ENCODE data around the gene ADAP2. TPM values are rescaled to one million over a fixed set of nuclear protein-coding genes. Genes with fewer than 3 reads are reported as not detected.
"Not testable (repeated sequence)": the region's sequence is repeated elsewhere in the genome, so short reads cannot be mapped to it uniquely, and the experiment has no call there.

The ADAP2 gene
- total and polyA plus RNA-seq, 2 donors, result 8.1 to 13.8 TPM

- H3K27ac ChIP-seq (ENCODE audit: low read depth in 1 of 2, low read length in 1 of 2), result no peak overlapping the region
- H3K9me3 ChIP-seq (ENCODE audit: control insufficient read depth in 2 of 2, insufficient read depth in 1 of 2, low read length in 1 of 2), result no peaks in the 10 kb centered on the region
- peaks cover 10 to 27% of the 10 kb centered on the region in 2 donors for H3K27me3 ChIP-seq (ENCODE audit: control insufficient read depth in 2 of 2, insufficient read depth in 1 of 2, low read length in 1 of 2)
- no peak overlapping the region for H3K4me3 ChIP-seq (ENCODE audit: low read length in 2 of 2)
- H3K4me1 ChIP-seq (ENCODE audit: control insufficient read depth in 2 of 2, insufficient read depth in 2 of 2, low read length in 2 of 2), result no peaks in the 10 kb centered on the region
- WGBS, result 94% methylated on average over 5 of the region's 5 CpGs
- no peaks in the 10 kb centered on the region for H3K36me3 ChIP-seq (ENCODE audit: control insufficient read depth in 2 of 2, insufficient read depth in 2 of 2, low read length in 1 of 2)
- DNase-seq (ENCODE audit: low read depth in 6 of 9, low spot score in 9 of 9), result no peak
Measured at GRCh38 chr17:30927756-30928155, 6.0 kb downstream of the ADAP2 start.

DNA sequence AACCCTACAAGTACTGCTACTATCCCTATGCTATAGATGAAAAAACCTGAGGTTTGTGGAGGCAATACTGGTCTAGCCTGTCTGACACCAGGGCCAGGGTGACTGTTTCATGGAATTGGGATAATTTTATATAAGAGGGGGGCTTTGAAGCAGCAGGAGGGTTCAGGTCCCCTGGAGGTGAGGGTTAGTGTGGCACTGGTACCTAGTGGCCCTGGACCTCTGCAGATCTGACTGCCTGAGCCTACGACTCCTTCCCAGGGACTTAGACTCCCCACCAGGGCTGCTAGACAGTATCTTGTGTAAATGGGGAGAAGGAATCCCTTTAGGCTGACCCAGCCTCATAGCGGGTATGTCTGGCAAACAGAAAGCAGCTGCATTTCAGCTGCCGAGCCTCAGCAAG lies 6.8 kb downstream of the ADAP2 start:
- no peak for DNase-seq (ENCODE audit: low read depth in 6 of 9, low spot score in 9 of 9)
- WGBS, result 98% methylated on average over 3 of the region's 3 CpGs
- H3K27me3 ChIP-seq (ENCODE audit: control insufficient read depth in 2 of 2, insufficient read depth in 1 of 2, low read length in 1 of 2), result peaks cover 3 to 19% of the 10 kb centered on the region in 2 donors
- no peaks in the 10 kb centered on the region for H3K36me3 ChIP-seq (ENCODE audit: control insufficient read depth in 2 of 2, insufficient read depth in 2 of 2, low read length in 1 of 2)
- H3K4me3 ChIP-seq (ENCODE audit: low read length in 2 of 2), result no peak overlapping the region
- H3K27ac ChIP-seq (ENCODE audit: low read depth in 1 of 2, low read length in 1 of 2), result no peak overlapping the region
- no peaks in the 10 kb centered on the region for H3K4me1 ChIP-seq (ENCODE audit: control insufficient read depth in 2 of 2, insufficient read depth in 2 of 2, low read length in 2 of 2)
- no peaks in the 10 kb centered on the region for H3K9me3 ChIP-seq (ENCODE audit: control insufficient read depth in 2 of 2, insufficient read depth in 1 of 2, low read length in 1 of 2)

DNA sequence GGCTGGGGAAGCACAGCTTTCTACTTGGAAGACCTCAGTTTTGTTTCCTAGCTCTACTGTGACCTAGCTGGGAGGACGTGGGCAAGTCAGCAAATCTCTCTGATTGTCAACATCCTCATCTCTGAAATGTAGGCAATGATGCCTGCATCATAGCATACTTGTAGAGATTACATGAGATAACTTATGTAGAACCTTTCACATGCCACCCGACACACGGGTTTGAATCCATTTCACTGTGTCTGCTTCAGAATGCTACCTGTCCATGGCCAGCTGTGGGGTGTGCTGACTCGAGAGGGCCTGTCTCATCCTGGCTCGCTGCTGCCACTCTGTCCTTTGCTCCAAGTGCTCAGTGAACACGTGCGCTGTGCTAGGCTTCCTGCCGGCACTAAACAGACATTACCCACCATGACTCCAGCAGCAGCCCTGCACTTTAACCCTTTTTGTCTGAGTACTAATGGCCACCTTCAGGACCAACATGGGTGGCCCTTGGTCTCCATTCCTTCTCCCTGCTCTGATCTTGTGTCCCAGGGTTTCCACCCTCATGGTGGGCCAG lies 7.4 kb downstream of the ADAP2 start:
- Histone ChIP-seq H3K36me3 (ENCODE audit: control insufficient read depth in 2 of 2, insufficient read depth in 2 of 2, low read length in 1 of 2) (no peaks in the 10 kb centered on the region), H3K27ac (ENCODE audit: low read depth in 1 of 2, low read length in 1 of 2) (no peak overlapping the region), H3K9me3 (ENCODE audit: control insufficient read depth in 2 of 2, insufficient read depth in 1 of 2, low read length in 1 of 2) (no peaks in the 10 kb centered on the region), H3K27me3 (ENCODE audit: control insufficient read depth in 2 of 2, insufficient read depth in 1 of 2, low read length in 1 of 2) (peaks cover 3 to 13% of the 10 kb centered on the region in 2 donors), H3K4me1 (ENCODE audit: control insufficient read depth in 2 of 2, insufficient read depth in 2 of 2, low read length in 2 of 2) (no peaks in the 10 kb centered on the region), H3K4me3 (ENCODE audit: low read length in 2 of 2) (no peak overlapping the region)
- 91% methylated on average over 8 of the region's 8 CpGs for WGBS
- DNase-seq (ENCODE audit: low read depth in 6 of 9, low spot score in 9 of 9), result no peak

DNA sequence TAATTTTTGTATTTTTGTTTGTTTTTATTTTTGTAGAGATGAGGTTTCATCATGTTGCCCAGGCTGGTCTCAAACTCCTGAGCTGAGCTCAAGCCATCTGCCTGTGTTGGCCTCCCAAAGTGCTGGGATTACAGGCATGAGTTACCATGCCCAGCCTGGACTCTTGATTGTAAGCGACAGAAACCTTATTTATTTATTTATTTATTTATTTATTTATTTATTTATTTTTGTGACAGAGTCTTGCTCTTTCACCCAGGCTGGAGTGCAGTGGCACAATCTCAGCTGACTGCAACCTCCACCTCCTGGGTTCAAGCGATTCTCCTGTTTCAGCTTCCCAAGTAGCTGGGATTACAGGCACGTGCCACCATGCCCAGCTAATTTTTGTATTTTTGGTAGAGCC lies 8.1 kb downstream of the ADAP2 start:
- DNase-seq (ENCODE audit: low read depth in 6 of 9, low spot score in 9 of 9); H3K9me3 ChIP-seq (ENCODE audit: control insufficient read depth in 2 of 2, insufficient read depth in 1 of 2, low read length in 1 of 2); H3K36me3 ChIP-seq (ENCODE audit: control insufficient read depth in 2 of 2, insufficient read depth in 2 of 2, low read length in 1 of 2); H3K4me3 ChIP-seq (ENCODE audit: low read length in 2 of 2); H3K27me3 ChIP-seq (ENCODE audit: control insufficient read depth in 2 of 2, insufficient read depth in 1 of 2, low read length in 1 of 2); H3K27ac ChIP-seq (ENCODE audit: low read depth in 1 of 2, low read length in 1 of 2); H3K4me1 ChIP-seq (ENCODE audit: control insufficient read depth in 2 of 2, insufficient read depth in 2 of 2, low read length in 2 of 2): not testable (repeated sequence)
- WGBS, result 98% methylated on average over 3 of the region's 3 CpGs

GRCh38 chr17:30930495-30930894 lies 8.8 kb downstream of the ADAP2 start:
- H3K4me3 ChIP-seq (ENCODE audit: low read length in 2 of 2), result no peak overlapping the region
- over 99% methylated on average over 3 of the region's 3 CpGs for WGBS
- DNase-seq (ENCODE audit: low read depth in 6 of 9, low spot score in 9 of 9), result no peak
- no peaks in the 10 kb centered on the region for H3K36me3 ChIP-seq (ENCODE audit: control insufficient read depth in 2 of 2, insufficient read depth in 2 of 2, low read length in 1 of 2)
- peaks cover 0 to 7% of the 10 kb centered on the region in 2 donors for H3K27me3 ChIP-seq (ENCODE audit: control insufficient read depth in 2 of 2, insufficient read depth in 1 of 2, low read length in 1 of 2)
- H3K4me1 ChIP-seq (ENCODE audit: control insufficient read depth in 2 of 2, insufficient read depth in 2 of 2, low read length in 2 of 2), result no peaks in the 10 kb centered on the region
- H3K27ac ChIP-seq (ENCODE audit: low read depth in 1 of 2, low read length in 1 of 2), result no peak overlapping the region
- H3K9me3 ChIP-seq (ENCODE audit: control insufficient read depth in 2 of 2, insufficient read depth in 1 of 2, low read length in 1 of 2), result no peaks in the 10 kb centered on the region

GRCh38 chr17:30931582-30931981 lies 9.8 kb downstream of the ADAP2 start:
- WGBS, result 98% methylated on average over 8 of the region's 8 CpGs
- H3K27ac ChIP-seq (ENCODE audit: low read depth in 1 of 2, low read length in 1 of 2); H3K4me1 ChIP-seq (ENCODE audit: control insufficient read depth in 2 of 2, insufficient read depth in 2 of 2, low read length in 2 of 2); H3K4me3 ChIP-seq (ENCODE audit: low read length in 2 of 2); H3K27me3 ChIP-seq (ENCODE audit: control insufficient read depth in 2 of 2, insufficient read depth in 1 of 2, low read length in 1 of 2); H3K9me3 ChIP-seq (ENCODE audit: control insufficient read depth in 2 of 2, insufficient read depth in 1 of 2, low read length in 1 of 2); H3K36me3 ChIP-seq (ENCODE audit: control insufficient read depth in 2 of 2, insufficient read depth in 2 of 2, low read length in 1 of 2); DNase-seq (ENCODE audit: low read depth in 6 of 9, low spot score in 9 of 9): not testable (repeated sequence)

DNA sequence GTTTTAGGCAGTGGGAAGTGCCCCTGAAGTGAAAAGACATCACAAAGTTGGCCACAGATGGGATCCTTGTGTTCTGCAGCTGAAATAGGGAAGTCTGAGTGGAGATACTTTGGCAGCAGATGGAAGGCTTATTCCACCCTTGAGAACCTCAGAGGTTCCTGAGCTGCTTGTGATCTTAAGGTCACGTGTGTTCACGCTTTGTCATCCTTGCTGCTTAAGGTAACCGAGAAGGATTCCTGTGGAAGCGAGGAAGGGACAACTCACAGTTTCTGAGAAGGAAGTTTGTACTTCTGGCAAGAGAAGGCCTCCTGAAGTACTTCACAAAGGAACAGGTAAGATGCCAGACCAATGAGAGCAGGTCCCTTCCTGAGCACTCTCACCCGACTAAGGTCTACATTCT lies 12.2 kb downstream of the ADAP2 start:
- WGBS, result 51% methylated on average over 5 of the region's 5 CpGs
- DNase-seq (ENCODE audit: low read depth in 6 of 9, low spot score in 9 of 9), result no peak
- Histone ChIP-seq H3K27me3 (ENCODE audit: control insufficient read depth in 2 of 2, insufficient read depth in 1 of 2, low read length in 1 of 2) (no peaks in the 10 kb centered on the region), H3K4me1 (ENCODE audit: control insufficient read depth in 2 of 2, insufficient read depth in 2 of 2, low read length in 2 of 2) (no peaks in the 10 kb centered on the region), H3K9me3 (ENCODE audit: control insufficient read depth in 2 of 2, insufficient read depth in 1 of 2, low read length in 1 of 2) (no peaks in the 10 kb centered on the region), H3K36me3 (ENCODE audit: control insufficient read depth in 2 of 2, insufficient read depth in 2 of 2, low read length in 1 of 2) (no peaks in the 10 kb centered on the region), H3K27ac (ENCODE audit: low read depth in 1 of 2, low read length in 1 of 2) (no peak overlapping the region), H3K4me3 (ENCODE audit: low read length in 2 of 2) (no peak overlapping the region)

DNA sequence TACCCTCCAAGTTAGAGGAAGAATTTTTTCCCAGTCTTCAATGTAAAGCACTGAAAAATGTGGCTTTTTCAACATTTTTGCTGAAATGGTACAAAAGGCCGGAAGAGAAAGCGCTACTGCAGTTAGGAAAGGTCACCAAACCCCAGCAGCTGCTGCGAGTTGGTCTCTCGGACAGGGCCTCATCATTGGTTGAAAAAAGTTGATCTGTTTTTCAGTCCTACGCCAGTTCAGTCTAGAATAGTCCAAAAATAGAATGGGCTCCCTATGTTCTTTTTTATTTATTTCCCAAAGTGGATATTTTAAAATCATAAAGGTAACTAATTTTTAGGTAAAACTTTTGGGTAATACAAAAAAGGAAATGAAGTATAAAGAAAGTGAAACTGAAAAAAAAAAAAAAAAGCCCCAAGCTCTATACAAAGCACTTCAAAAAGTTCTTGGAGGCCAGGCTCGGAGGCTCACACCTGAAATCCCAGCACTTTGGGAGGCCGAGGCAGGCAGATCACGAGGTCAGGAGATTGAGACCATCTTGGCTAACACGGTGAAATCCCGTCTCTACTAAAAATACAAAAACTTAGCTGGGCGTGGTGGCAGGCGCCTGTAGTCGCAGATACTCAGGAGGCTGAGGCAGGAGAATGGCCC lies 17.4 kb downstream of the ADAP2 start:
- 97% methylated on average over 13 of the region's 13 CpGs for whole genome bisulfite sequencing
- Histone ChIP-seq H3K9me3 (ENCODE audit: control insufficient read depth in 2 of 2, insufficient read depth in 1 of 2, low read length in 1 of 2) (no peaks in the 10 kb centered on the region), H3K27ac (ENCODE audit: low read depth in 1 of 2, low read length in 1 of 2) (no peak overlapping the region)

GRCh38 chr17:30942308-30943079 lies 20.7 kb downstream of the ADAP2 start:
- DNase-seq (ENCODE audit: low read depth in 6 of 9, low spot score in 9 of 9), result no peak
- Histone ChIP-seq H3K27me3 (ENCODE audit: control insufficient read depth in 2 of 2, insufficient read depth in 1 of 2, low read length in 1 of 2) (no peaks in the 10 kb centered on the region), H3K9me3 (ENCODE audit: control insufficient read depth in 2 of 2, insufficient read depth in 1 of 2, low read length in 1 of 2) (no peaks in the 10 kb centered on the region), H3K36me3 (ENCODE audit: control insufficient read depth in 2 of 2, insufficient read depth in 2 of 2, low read length in 1 of 2) (no peaks in the 10 kb centered on the region), H3K4me3 (ENCODE audit: low read length in 2 of 2) (no peak overlapping the region), H3K27ac (ENCODE audit: low read depth in 1 of 2, low read length in 1 of 2) (no peak overlapping the region), H3K4me1 (ENCODE audit: control insufficient read depth in 2 of 2, insufficient read depth in 2 of 2, low read length in 2 of 2) (no peaks in the 10 kb centered on the region)
- WGBS, result 53% methylated on average over 4 of the region's 4 CpGs

More for the DNA sequence above, 17.4 kb downstream of the ADAP2 start:
- no peaks in the 10 kb centered on the region for H3K36me3 ChIP-seq (ENCODE audit: control insufficient read depth in 2 of 2, insufficient read depth in 2 of 2, low read length in 1 of 2)
- no peaks in the 10 kb centered on the region for H3K4me1 ChIP-seq (ENCODE audit: control insufficient read depth in 2 of 2, insufficient read depth in 2 of 2, low read length in 2 of 2)
- H3K4me3 ChIP-seq (ENCODE audit: low read length in 2 of 2), result no peak overlapping the region
- DNase-seq (ENCODE audit: low read depth in 6 of 9, low spot score in 9 of 9), result no peak
- H3K27me3 ChIP-seq (ENCODE audit: control insufficient read depth in 2 of 2, insufficient read depth in 1 of 2, low read length in 1 of 2), result no peaks in the 10 kb centered on the region
